ENCODE results near the gene IL31RA.

IL31RA gene

GRCh38 chr5:55860288-55860687 lies 9.1 kb downstream of the IL31RA start:
- no peak overlapping the region for H3K4me3 ChIP-seq (ENCODE audit: low read depth, low read length)
- no peak for DNase-seq (ENCODE audit: low read depth)
- TF ChIP-seq POLR2A (IDR thresholded peaks at IDR 0.05; ENCODE audit: extremely low read depth, insufficient read length) (no peak), MYC (IDR thresholded peaks at IDR 0.05; ENCODE audit: low read depth, low read length) (no peak), MAX (IDR thresholded peaks at IDR 0.05; ENCODE audit: low read depth, low read length) (no peak)
- TF ChIP-seq, protein P1, sequence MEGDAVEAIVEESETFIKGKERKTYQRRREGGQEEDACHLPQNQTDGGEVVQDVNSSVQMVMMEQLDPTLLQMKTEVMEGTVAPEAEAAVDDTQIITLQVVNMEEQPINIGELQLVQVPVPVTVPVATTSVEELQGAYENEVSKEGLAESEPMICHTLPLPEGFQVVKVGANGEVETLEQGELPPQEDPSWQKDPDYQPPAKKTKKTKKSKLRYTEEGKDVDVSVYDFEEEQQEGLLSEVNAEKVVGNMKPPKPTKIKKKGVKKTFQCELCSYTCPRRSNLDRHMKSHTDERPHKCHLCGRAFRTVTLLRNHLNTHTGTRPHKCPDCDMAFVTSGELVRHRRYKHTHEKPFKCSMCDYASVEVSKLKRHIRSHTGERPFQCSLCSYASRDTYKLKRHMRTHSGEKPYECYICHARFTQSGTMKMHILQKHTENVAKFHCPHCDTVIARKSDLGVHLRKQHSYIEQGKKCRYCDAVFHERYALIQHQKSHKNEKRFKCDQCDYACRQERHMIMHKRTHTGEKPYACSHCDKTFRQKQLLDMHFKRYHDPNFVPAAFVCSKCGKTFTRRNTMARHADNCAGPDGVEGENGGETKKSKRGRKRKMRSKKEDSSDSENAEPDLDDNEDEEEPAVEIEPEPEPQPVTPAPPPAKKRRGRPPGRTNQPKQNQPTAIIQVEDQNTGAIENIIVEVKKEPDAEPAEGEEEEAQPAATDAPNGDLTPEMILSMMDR (IDR thresholded peaks at IDR 0.05; ENCODE audit: low read depth, low read length): no peak

GRCh38 chr5:55860709-55861108 lies 9.6 kb downstream of the IL31RA start:
- no peak for DNase-seq (ENCODE audit: low read depth)
- no peak for TF ChIP-seq MYC (IDR thresholded peaks at IDR 0.05; ENCODE audit: low read depth, low read length)

GRCh38 chr5:55864606-55865541 lies 13.7 kb downstream of the IL31RA start:
- DNase-seq (ENCODE audit: low read depth): peak; percentile 93
- no peak for TF ChIP-seq POLR2A (IDR thresholded peaks at IDR 0.05; ENCODE audit: extremely low read depth, insufficient read length)
- peak; percentile 75 for TF ChIP-seq MAX (IDR thresholded peaks at IDR 0.05; ENCODE audit: low read depth, low read length)
- TF ChIP-seq MYC (IDR thresholded peaks at IDR 0.05; ENCODE audit: low read depth, low read length): peak; percentile 63
- TF ChIP-seq, protein P1 (IDR thresholded peaks at IDR 0.05; ENCODE audit: low read depth, low read length): no peak
- peak overlapping the region; percentile 18 for H3K4me3 ChIP-seq (ENCODE audit: low read depth, low read length)

More at GRCh38 chr5:55860709-55861108, 9.6 kb downstream of the IL31RA start:
- no peak overlapping the region for H3K4me3 ChIP-seq (ENCODE audit: low read depth, low read length)

DNA sequence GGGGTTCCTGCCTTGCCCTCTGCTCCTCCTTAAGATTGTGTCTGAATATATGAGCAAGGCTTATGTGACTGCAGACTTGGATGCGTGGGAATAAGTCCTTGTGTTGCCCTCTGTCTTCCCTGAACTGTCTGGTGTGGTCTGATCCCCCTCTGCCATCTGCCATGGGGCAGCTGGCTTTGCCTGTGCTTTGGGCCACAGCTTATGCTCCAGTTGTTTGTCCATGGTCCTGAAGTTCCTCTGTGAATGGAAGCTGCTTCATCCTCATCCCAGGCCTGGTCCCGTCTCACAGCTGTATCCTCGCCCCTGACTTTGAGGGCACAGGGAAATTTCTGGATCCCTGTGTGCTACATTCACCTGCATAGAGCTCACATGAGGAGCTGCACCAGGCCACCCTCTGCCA lies 14.7 kb downstream of the IL31RA start:
- H3K4me3 ChIP-seq (ENCODE audit: low read depth, low read length): no peak overlapping the region
- DNase-seq (ENCODE audit: low read depth): peak; percentile 56
- no peak for TF ChIP-seq MAX (IDR thresholded peaks at IDR 0.05; ENCODE audit: low read depth, low read length)
- TF ChIP-seq POLR2A (IDR thresholded peaks at IDR 0.05; ENCODE audit: extremely low read depth, insufficient read length): no peak
- no peak for TF ChIP-seq MYC (IDR thresholded peaks at IDR 0.05; ENCODE audit: low read depth, low read length)
- TF ChIP-seq, protein P1 (IDR thresholded peaks at IDR 0.05; ENCODE audit: low read depth, low read length): no peak

DNA sequence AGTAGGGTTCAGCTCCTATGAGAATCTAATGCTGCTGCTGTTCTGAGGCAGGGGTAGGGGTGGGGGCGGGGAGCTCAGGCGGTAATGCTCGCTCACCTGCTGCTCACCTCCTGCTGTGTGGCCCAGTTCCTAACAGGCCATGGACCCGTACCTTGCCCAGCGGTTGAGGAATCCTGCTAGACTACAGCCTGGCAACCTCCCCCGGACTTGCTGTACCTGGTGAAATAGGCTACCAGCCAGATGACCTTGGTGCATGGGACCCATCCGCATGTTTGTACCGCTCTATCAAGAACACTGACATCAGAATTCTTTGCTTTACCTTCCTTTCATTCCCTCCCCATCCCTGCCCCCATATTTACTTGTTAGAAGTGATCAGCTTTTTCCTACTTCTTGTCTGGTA lies 15.3 kb downstream of the IL31RA start:
- no peak overlapping the region for H3K4me3 ChIP-seq (ENCODE audit: low read depth, low read length)
- TF ChIP-seq MAX (IDR thresholded peaks at IDR 0.05; ENCODE audit: low read depth, low read length) (no peak), POLR2A (IDR thresholded peaks at IDR 0.05; ENCODE audit: extremely low read depth, insufficient read length) (no peak), MYC (IDR thresholded peaks at IDR 0.05; ENCODE audit: low read depth, low read length) (no peak)
- TF ChIP-seq, protein P1 (IDR thresholded peaks at IDR 0.05; ENCODE audit: low read depth, low read length): no peak
- no peak for DNase-seq (ENCODE audit: low read depth)

GRCh38 chr5:55866934-55867333 lies 15.8 kb downstream of the IL31RA start:
- no peak overlapping the region for H3K4me3 ChIP-seq (ENCODE audit: low read depth, low read length)
- no peak for TF ChIP-seq POLR2A (IDR thresholded peaks at IDR 0.05; ENCODE audit: extremely low read depth, insufficient read length)
- TF ChIP-seq, protein P1 (IDR thresholded peaks at IDR 0.05; ENCODE audit: low read depth, low read length): no peak
- no peak for TF ChIP-seq MYC (IDR thresholded peaks at IDR 0.05; ENCODE audit: low read depth, low read length)
- no peak for TF ChIP-seq MAX (IDR thresholded peaks at IDR 0.05; ENCODE audit: low read depth, low read length)
- no peak for DNase-seq (ENCODE audit: low read depth)
